ENCODE results near the gene PTGS2.

PTGS2 gene

DNA sequence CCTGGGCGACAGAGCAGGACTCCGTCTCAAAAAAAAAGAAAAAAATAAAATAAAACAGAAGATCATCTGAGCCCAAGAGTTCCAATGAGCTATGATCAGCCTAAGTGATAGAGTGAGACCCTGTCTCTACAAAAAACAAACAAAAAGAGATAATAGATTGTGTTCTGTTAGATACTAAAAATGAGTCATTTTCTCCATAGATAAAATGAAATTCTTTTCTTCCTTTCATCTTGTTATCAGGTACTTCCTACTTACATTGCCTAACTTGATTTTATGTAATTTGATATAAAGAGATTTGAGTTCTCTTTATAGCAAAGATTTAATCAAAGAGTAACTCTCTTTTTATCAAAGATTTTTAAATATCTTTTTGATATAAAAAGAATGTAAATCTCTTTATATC, 19.3 kb upstream of the PTGS2 start:
- FAIRE-seq = no peak
- DNase-seq (ENCODE audit: insufficient read length, low spot score) = no peak
- TF ChIP-seq POLR2A (IDR thresholded peaks at IDR 0.05; ENCODE audit: low read depth, low read length) = no peak
- no peak for TF ChIP-seq POLR2AphosphoS5 (IDR thresholded peaks at IDR 0.05; ENCODE audit: low read depth, low read length)
- no peak for TF ChIP-seq POU2F2 (IDR thresholded peaks at IDR 0.05; ENCODE audit: low read depth, low read length)
- TF ChIP-seq SPI1 (IDR thresholded peaks at IDR 0.05; ENCODE audit: low read depth, low read length) = no peak
- no peak for TF ChIP-seq TAF1 (IDR thresholded peaks at IDR 0.05; ENCODE audit: low read depth, low read length)
- TF ChIP-seq PAX5 (IDR thresholded peaks at IDR 0.05; ENCODE audit: insufficient read depth, low read length, severe bottlenecking) = no peak

- FAIRE-seq (no peak), DNase-seq (ENCODE audit: insufficient read length, low spot score) (no peak)
- TF ChIP-seq POLR2AphosphoS5 (IDR thresholded peaks at IDR 0.05; ENCODE audit: low read depth, low read length) (no peak), POU2F2 (IDR thresholded peaks at IDR 0.05; ENCODE audit: low read depth, low read length) (no peak), POLR2A (IDR thresholded peaks at IDR 0.05; ENCODE audit: low read depth, low read length) (no peak), SPI1 (IDR thresholded peaks at IDR 0.05; ENCODE audit: low read depth, low read length) (no peak), PAX5 (IDR thresholded peaks at IDR 0.05; ENCODE audit: insufficient read depth, low read length, severe bottlenecking) (no peak), TAF1 (IDR thresholded peaks at IDR 0.05; ENCODE audit: low read depth, low read length) (no peak)
Observed at GRCh38 chr1:186689907-186690306, 9.7 kb upstream of the PTGS2 start.

GRCh38 chr1:186689376-186689775, 9.2 kb upstream of the PTGS2 start:
- FAIRE-seq (no peak), DNase-seq (ENCODE audit: insufficient read length, low spot score) (no peak)
- TF ChIP-seq SPI1 (IDR thresholded peaks at IDR 0.05; ENCODE audit: low read depth, low read length) (no peak), PAX5 (IDR thresholded peaks at IDR 0.05; ENCODE audit: insufficient read depth, low read length, severe bottlenecking) (no peak), POU2F2 (IDR thresholded peaks at IDR 0.05; ENCODE audit: low read depth, low read length) (no peak), POLR2A (IDR thresholded peaks at IDR 0.05; ENCODE audit: low read depth, low read length) (no peak), POLR2AphosphoS5 (IDR thresholded peaks at IDR 0.05; ENCODE audit: low read depth, low read length) (no peak), TAF1 (IDR thresholded peaks at IDR 0.05; ENCODE audit: low read depth, low read length) (no peak)

GRCh38 chr1:186683652-186684410, 3.6 kb upstream of the PTGS2 start:
- no peak for DNase-seq (ENCODE audit: insufficient read length, low spot score)
- no peak for FAIRE-seq
- TF ChIP-seq TAF1 (IDR thresholded peaks at IDR 0.05; ENCODE audit: low read depth, low read length) (no peak), POU2F2 (IDR thresholded peaks at IDR 0.05; ENCODE audit: low read depth, low read length) (no peak), SPI1 (IDR thresholded peaks at IDR 0.05; ENCODE audit: low read depth, low read length) (no peak), PAX5 (IDR thresholded peaks at IDR 0.05; ENCODE audit: insufficient read depth, low read length, severe bottlenecking) (no peak), POLR2A (IDR thresholded peaks at IDR 0.05; ENCODE audit: low read depth, low read length) (no peak), POLR2AphosphoS5 (IDR thresholded peaks at IDR 0.05; ENCODE audit: low read depth, low read length) (no peak)

DNA sequence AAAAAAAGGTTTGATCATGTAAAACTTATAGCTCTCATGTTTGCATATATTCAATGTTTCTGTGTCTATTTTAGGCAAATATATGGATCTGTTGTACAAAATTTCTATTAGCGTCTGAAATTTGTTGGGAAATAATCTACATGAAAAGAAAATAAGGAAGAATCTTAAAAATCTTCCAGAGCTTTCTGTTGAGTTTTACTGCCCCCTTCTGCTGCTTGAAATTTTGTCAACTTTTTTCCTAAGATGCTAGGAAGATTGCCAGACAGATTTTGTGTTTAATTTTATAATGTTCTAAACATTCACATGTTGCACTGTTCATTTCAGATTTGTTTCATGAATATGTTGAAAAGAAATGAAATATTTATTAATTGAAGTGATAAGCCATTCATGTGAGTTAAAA, 2.5 kb upstream of the PTGS2 start:
- FAIRE-seq (no peak), DNase-seq (ENCODE audit: insufficient read length, low spot score) (no peak)
- TF ChIP-seq TAF1 (IDR thresholded peaks at IDR 0.05; ENCODE audit: low read depth, low read length) = no peak
- TF ChIP-seq POLR2AphosphoS5 (IDR thresholded peaks at IDR 0.05; ENCODE audit: low read depth, low read length) = no peak
- TF ChIP-seq SPI1 (IDR thresholded peaks at IDR 0.05; ENCODE audit: low read depth, low read length) = no peak

DNA sequence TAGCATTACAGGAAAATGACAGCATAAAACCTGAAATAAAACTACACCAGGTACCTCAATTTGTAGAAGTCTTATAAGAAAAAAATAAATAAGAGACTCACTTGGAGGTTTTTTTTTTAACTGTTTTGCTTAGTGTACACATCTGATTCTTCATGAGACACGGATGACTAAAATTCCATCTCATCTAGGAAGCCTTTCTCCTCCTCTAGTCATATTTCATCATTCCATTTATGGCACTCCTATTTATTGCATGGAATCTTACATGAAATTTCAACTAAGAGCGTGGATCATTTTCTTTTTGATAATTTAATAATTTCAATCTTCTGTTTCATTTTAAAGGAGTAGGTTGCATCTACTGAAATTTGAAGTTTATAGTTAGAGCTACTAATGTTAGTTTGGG, 1.6 kb upstream of the PTGS2 start:
- DNase-seq (ENCODE audit: insufficient read length, low spot score) = no peak
- TF ChIP-seq POLR2AphosphoS5 (IDR thresholded peaks at IDR 0.05; ENCODE audit: low read depth, low read length) = no peak
- no peak for TF ChIP-seq POLR2A (IDR thresholded peaks at IDR 0.05; ENCODE audit: low read depth, low read length)
- TF ChIP-seq TAF1 (IDR thresholded peaks at IDR 0.05; ENCODE audit: low read depth, low read length) = no peak
- TF ChIP-seq SPI1 (IDR thresholded peaks at IDR 0.05; ENCODE audit: low read depth, low read length) = no peak
- TF ChIP-seq POU2F2 (IDR thresholded peaks at IDR 0.05; ENCODE audit: low read depth, low read length) = no peak
- TF ChIP-seq PAX5 (IDR thresholded peaks at IDR 0.05; ENCODE audit: insufficient read depth, low read length, severe bottlenecking) = no peak
- no peak for FAIRE-seq

DNA sequence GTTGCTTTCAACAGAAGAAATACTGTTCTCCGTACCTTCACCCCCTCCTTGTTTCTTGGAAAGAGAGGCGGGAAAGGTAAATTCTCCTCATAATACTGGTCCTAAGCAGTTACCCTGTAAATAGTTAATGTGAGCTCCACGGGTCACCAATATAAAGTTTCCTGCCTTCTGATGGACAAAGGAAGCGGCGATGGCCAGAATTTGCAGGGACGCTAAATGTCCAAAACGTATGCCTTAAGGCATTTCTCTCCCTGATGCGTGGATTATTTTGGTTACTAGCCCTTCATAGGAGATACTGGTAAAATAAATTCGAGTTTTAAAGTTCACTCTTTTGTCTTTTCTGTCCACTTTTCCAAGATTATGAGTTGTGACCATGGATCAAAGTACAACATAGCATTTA, 898 bp upstream of the PTGS2 start:
- no peak for FAIRE-seq
- TF ChIP-seq TAF1 (IDR thresholded peaks at IDR 0.05; ENCODE audit: low read depth, low read length) = no peak
- TF ChIP-seq PAX5 (IDR thresholded peaks at IDR 0.05; ENCODE audit: insufficient read depth, low read length, severe bottlenecking) = no peak
- no peak for TF ChIP-seq POU2F2 (IDR thresholded peaks at IDR 0.05; ENCODE audit: low read depth, low read length)
- no peak for TF ChIP-seq SPI1 (IDR thresholded peaks at IDR 0.05; ENCODE audit: low read depth, low read length)

DNA sequence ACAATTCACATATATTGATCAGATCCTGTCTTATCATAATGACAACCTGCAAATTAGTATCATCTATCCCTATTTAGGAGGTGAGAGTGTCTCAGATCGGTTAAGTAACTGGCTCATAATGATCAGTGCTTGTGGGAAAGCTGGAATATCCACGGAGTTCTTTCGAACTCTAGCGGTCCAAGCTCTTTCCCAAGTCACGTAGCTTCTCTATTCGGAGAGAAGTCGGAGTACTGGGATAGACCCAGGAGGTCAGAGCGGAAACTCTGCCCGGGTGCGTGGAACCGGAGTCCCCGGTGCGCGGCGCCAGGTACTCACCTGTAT, 339 bp downstream of the PTGS2 start:
- no peak for FAIRE-seq
- DNase-seq (ENCODE audit: insufficient read length, low spot score) = no peak
- TF ChIP-seq TAF1 (IDR thresholded peaks at IDR 0.05; ENCODE audit: low read depth, low read length) = no peak
- no peak for TF ChIP-seq PAX5 (IDR thresholded peaks at IDR 0.05; ENCODE audit: insufficient read depth, low read length, severe bottlenecking)
- TF ChIP-seq POU2F2 (IDR thresholded peaks at IDR 0.05; ENCODE audit: low read depth, low read length) = no peak
- no peak for TF ChIP-seq POLR2A (IDR thresholded peaks at IDR 0.05; ENCODE audit: low read depth, low read length)
- no peak for TF ChIP-seq SPI1 (IDR thresholded peaks at IDR 0.05; ENCODE audit: low read depth, low read length)
- no peak for TF ChIP-seq POLR2AphosphoS5 (IDR thresholded peaks at IDR 0.05; ENCODE audit: low read depth, low read length)

More for the DNA sequence above, 898 bp upstream of the PTGS2 start:
- DNase-seq (ENCODE audit: insufficient read length, low spot score) = no peak

DNA sequence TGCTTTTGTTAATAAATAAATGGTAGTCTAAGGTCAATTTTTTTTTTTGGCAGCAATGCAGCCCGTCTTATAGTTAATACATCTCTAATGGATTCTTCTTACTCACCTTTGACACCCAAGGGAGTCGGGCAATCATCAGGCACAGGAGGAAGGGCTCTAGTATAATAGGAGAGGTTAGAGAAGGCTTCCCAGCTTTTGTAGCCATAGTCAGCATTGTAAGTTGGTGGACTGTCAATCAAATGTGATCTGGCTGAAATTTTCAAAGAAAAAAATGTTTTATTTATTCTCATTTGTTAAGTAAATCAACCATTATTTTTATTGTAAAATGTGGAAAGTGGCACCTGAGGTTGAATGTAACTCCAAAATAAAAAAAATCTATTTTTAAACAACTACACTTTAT, 2.1 kb downstream of the PTGS2 start:
- no peak for DNase-seq (ENCODE audit: insufficient read length, low spot score)
- FAIRE-seq = no peak
- TF ChIP-seq PAX5 (IDR thresholded peaks at IDR 0.05; ENCODE audit: insufficient read depth, low read length, severe bottlenecking) (no peak), SPI1 (IDR thresholded peaks at IDR 0.05; ENCODE audit: low read depth, low read length) (no peak), POLR2A (IDR thresholded peaks at IDR 0.05; ENCODE audit: low read depth, low read length) (no peak), POU2F2 (IDR thresholded peaks at IDR 0.05; ENCODE audit: low read depth, low read length) (no peak), POLR2AphosphoS5 (IDR thresholded peaks at IDR 0.05; ENCODE audit: low read depth, low read length) (no peak), TAF1 (IDR thresholded peaks at IDR 0.05; ENCODE audit: low read depth, low read length) (no peak)

DNA sequence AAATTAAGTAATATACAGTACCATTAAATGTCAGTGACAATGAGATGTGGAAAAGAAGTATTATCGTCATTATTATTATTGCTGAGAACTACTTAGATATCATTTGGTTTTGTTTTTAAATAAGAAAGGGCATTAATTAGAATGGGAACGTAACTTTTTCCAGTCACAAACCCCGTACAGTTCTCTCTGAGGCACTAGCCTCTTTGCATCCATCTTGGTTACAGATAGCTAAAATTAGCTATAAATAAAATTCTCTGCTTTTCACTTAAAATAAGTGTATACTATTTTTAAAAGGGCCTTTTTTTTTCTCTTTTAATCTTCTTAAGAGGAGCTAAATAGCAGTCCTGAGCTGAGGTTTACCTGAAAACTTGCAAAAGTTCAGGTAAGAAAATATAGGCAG, 7.6 kb downstream of the PTGS2 start:
- no peak for FAIRE-seq
- no peak for DNase-seq (ENCODE audit: insufficient read length, low spot score)
- no peak for TF ChIP-seq PAX5 (IDR thresholded peaks at IDR 0.05; ENCODE audit: insufficient read depth, low read length, severe bottlenecking)
- TF ChIP-seq SPI1 (IDR thresholded peaks at IDR 0.05; ENCODE audit: low read depth, low read length) = no peak

Measured in GM12891 (cell line).